ENCODE data around the gene CEACAM3. TPM values are rescaled to one million over a fixed set of nuclear protein-coding genes. Genes with fewer than 3 reads are reported as not detected.
A peak's percentile ranks its signal among the peaks of the same experiment; 100 is the strongest.

The CEACAM3 gene
- total and polyA plus RNA-seq, 4 donors = 0.37 to 0.70 (median 0.59) TPM; not detected in 1

- Histone ChIP-seq H3K4me1 (ENCODE audit: control insufficient read depth in 4 of 4, insufficient read depth in 4 of 4, low read length in 3 of 4) (no peaks in the 10 kb centered on the region), H3K9ac (ENCODE audit: low read depth in 1 of 2, low read length in 2 of 2) (no peak overlapping the region), H3K27ac (ENCODE audit: low read depth in 1 of 2, low read length in 2 of 2) (no peak overlapping the region), H3K4me3 (ENCODE audit: low read depth in 1 of 3, low read length in 3 of 3) (no peak overlapping the region), H3K9me3 (ENCODE audit: control insufficient read depth in 4 of 4, low read length in 3 of 4) (peaks cover 0 to 3% (median 0%) of the 10 kb centered on the region in 4 donors), H3K36me3 (ENCODE audit: control insufficient read depth in 4 of 4, insufficient read depth in 3 of 4, low read depth in 1 of 4, low read length in 3 of 4) (no peaks in the 10 kb centered on the region), H3K27me3 (ENCODE audit: control insufficient read depth in 4 of 4, insufficient read depth in 4 of 4, low read length in 3 of 4) (no peaks in the 10 kb centered on the region)
- 58% methylated on average over 9 of the region's 9 CpGs for WGBS
- TF ChIP-seq ZBTB33 (IDR thresholded peaks at IDR 0.05) (no peak), HNF4A (conservative IDR thresholded peaks at IDR 0.05) (no peak), FOXA1 (IDR thresholded peaks at IDR 0.05) (no peak), NR2F2 (IDR thresholded peaks at IDR 0.05) (no peak), HNF4G (IDR thresholded peaks at IDR 0.05) (no peak), TAF1 (conservative IDR thresholded peaks at IDR 0.05) (no peak), FOXA2 (IDR thresholded peaks at IDR 0.05) (no peak), RAD21 (IDR thresholded peaks at IDR 0.05) (no peak), CTCF (IDR thresholded peaks at IDR 0.05; ENCODE audit: low read depth, low read length, missing input control) (no peak), SP1 (IDR thresholded peaks at IDR 0.05) (no peak), MAX (IDR thresholded peaks at IDR 0.05) (no peak)
- DNase-seq (ENCODE audit: low spot score) = no peak
These were observed 3.1 kb downstream of the CEACAM3 start for GRCh38 chr19:41799444-41800000.

GRCh38 chr19:41801031-41801430 lies 4.6 kb downstream of the CEACAM3 start:
- no peak for DNase-seq (ENCODE audit: low spot score)
- no peak overlapping the region for H3K4me3 ChIP-seq (ENCODE audit: low read depth in 1 of 3, low read length in 3 of 3)
- no peaks in the 10 kb centered on the region for H3K27me3 ChIP-seq (ENCODE audit: control insufficient read depth in 4 of 4, insufficient read depth in 4 of 4, low read length in 3 of 4)
- H3K9ac ChIP-seq (ENCODE audit: low read depth in 1 of 2, low read length in 2 of 2) = no peak overlapping the region
- H3K27ac ChIP-seq (ENCODE audit: low read depth in 1 of 2, low read length in 2 of 2) = peak overlapping the region; percentile 37 to 69
- H3K4me1 ChIP-seq (ENCODE audit: control insufficient read depth in 4 of 4, insufficient read depth in 4 of 4, low read length in 3 of 4) = no peaks in the 10 kb centered on the region
- H3K36me3 ChIP-seq (ENCODE audit: control insufficient read depth in 4 of 4, insufficient read depth in 3 of 4, low read depth in 1 of 4, low read length in 3 of 4) = no peaks in the 10 kb centered on the region
- 70% methylated on average over 4 of the region's 4 CpGs for WGBS
- H3K9me3 ChIP-seq (ENCODE audit: control insufficient read depth in 4 of 4, low read length in 3 of 4) = peaks cover 0 to 3% (median 0%) of the 10 kb centered on the region in 4 donors
- TF ChIP-seq ATF3 (IDR thresholded peaks at IDR 0.05) (no peak), ZBTB33 (IDR thresholded peaks at IDR 0.05) (no peak), YY1 (IDR thresholded peaks at IDR 0.05) (no peak), GABPA (IDR thresholded peaks at IDR 0.05 in 1 of 2, conservative IDR thresholded peaks at IDR 0.05 in 1 of 2) (no peak), RAD21 (IDR thresholded peaks at IDR 0.05) (no peak), EGR1 (IDR thresholded peaks at IDR 0.05; ENCODE audit: low read depth in 2 of 2) (no peak), NR2F2 (IDR thresholded peaks at IDR 0.05) (no peak), RXRA (IDR thresholded peaks at IDR 0.05) (no peak), REST (IDR thresholded peaks at IDR 0.05) (no peak), SP1 (IDR thresholded peaks at IDR 0.05) (no peak), MAX (IDR thresholded peaks at IDR 0.05) (no peak), JUND (IDR thresholded peaks at IDR 0.05) (no peak), FOXA2 (IDR thresholded peaks at IDR 0.05) (no peak), CTCF (IDR thresholded peaks at IDR 0.05; ENCODE audit: low read depth, low read length, missing input control) (no peak), HNF4G (IDR thresholded peaks at IDR 0.05) (no peak)

Data from liver (tissue), 9 donors.